Subcutaneous adipose tissue (tissue), 4 donors: ENCODE data around the gene FDCSP. TPM values are rescaled to one million over a fixed set of nuclear protein-coding genes. Genes with fewer than 3 reads are reported as not detected.
"Not testable (repeated sequence)": the region's sequence is repeated elsewhere in the genome, so short reads cannot be mapped to it uniquely, and the experiment has no call there.

Source experiments
- CTCF ChIP-seq: fragments of 450-650 bp; IDR thresholded peaks from one replicate; pipeline ENCODE4 v1.5.1; 2016; ENCODE audit warnings: low read depth, mild to moderate bottlenecking, control low read depth, antibody characterized with exemption, moderate library complexity
- total RNA-seq, 4 donors: library from RNA; depleted of rRNA; stranded (reverse); fragments of >200 nt; gene quantifications; one replicate each; pipeline ENCODE4 v1.1.0, GENCODE V29; 2016

Gene FDCSP
- total RNA-seq, 4 donors from 2014 or later, result not detected

GRCh38 chr4:70203601-70204000 is 22.3 kb upstream of the FDCSP start:
- TF ChIP-seq CTCF, result no peak

GRCh38 chr4:70236125-70236524 is 10.2 kb downstream of the FDCSP start:
- no peak for TF ChIP-seq CTCF

- TF ChIP-seq CTCF, result no peak
These were observed 13.4 kb downstream of the FDCSP start for GRCh38 chr4:70239131-70239883.

- no peak for TF ChIP-seq CTCF
These were observed 14.1 kb downstream of the FDCSP start for GRCh38 chr4:70239884-70240591.

GRCh38 chr4:70242297-70242696 is 16.4 kb downstream of the FDCSP start, which contains the start of gene CSN3:
Gene CSN3, plus strand, starts transcription at chr4:70242597. Its CDS starts 2,223 bp downstream, at chr4:70244820.
- not testable (repeated sequence) for TF ChIP-seq CTCF

GRCh38 chr4:70243091-70243490 is 17.2 kb downstream of the FDCSP start:
- no peak for TF ChIP-seq CTCF

- no peak for TF ChIP-seq CTCF
These were observed 25.5 kb downstream of the FDCSP start for GRCh38 chr4:70251250-70251944.
